ENCODE results near the gene SND1. TPM values are rescaled to one million over a fixed set of nuclear protein-coding genes. Genes with fewer than 3 reads are reported as not detected.

SND1 gene
- total and polyA plus RNA-seq, 10 of the 15 experiments (the other 5 are each of a cell fraction or from before 2014, with no cell fraction given), result 52.4 to 270 (median 146) TPM

- CTCF ChIA-PET, result interaction anchor here (1.0 kb wide), 1 partner anchor 15 kb away, joined by 4 read pairs; no protein-coding TSS in a partner anchor
Measured at GRCh38 chr7:128120116-128120515, 468.1 kb downstream of the SND1 start.

GRCh38 chr7:128120976-128121490 lies 469.0 kb downstream of the SND1 start:
- WGBS (ENCODE audit: insufficient coverage, insufficient replicate concordance, low lambda C conversion rate, missing lambda C conversion rate), result 34% methylated on average over 7 of the region's 7 CpGs
- H4K20me1 ChIP-seq (ENCODE audit: control insufficient read depth, insufficient read depth), result no peaks in the 10 kb centered on the region
- SMC1A ChIA-PET (ENCODE audit: uncharacterized antibody, unreplicated experiment), result no interaction called here
- no peak for DNase-seq (ENCODE audit: low read depth, low spot score)
- H3K4me1 ChIP-seq (ENCODE audit: control insufficient read depth, insufficient read depth, low read length), result no peaks in the 10 kb centered on the region
- no peak overlapping the region for H3K27ac ChIP-seq (ENCODE audit: control insufficient read depth, insufficient read depth)
- in situ Hi-C loops (cut with MboI) (no loop called here), intact Hi-C loops (cut with micrococcal nuclease; ENCODE audit: unreplicated experiment) (no loop called here)
- no peak overlapping the region for H3K9ac ChIP-seq (ENCODE audit: control insufficient read depth, insufficient read depth, low read length)
- H3K79me2 ChIP-seq (ENCODE audit: control insufficient read depth, insufficient read depth, low read length), result no peaks in the 10 kb centered on the region
- H3K4me3 ChIP-seq, result no peak overlapping the region
- H2AFZ ChIP-seq (ENCODE audit: control insufficient read depth, low read depth, low read length), result no peak overlapping the region
- no peak for FAIRE-seq
- H3K9me3 ChIP-seq (replicated peaks; ENCODE audit: control insufficient read depth, insufficient read depth, low read length), result no peaks in the 10 kb centered on the region
- no TSS peak for BruUV-seq (replicated peaks)
- CTCF ChIA-PET, result no interaction called here
- no peak overlapping the region for H3K4me2 ChIP-seq (ENCODE audit: control insufficient read depth, insufficient read depth)
- no peak for ATAC-seq
- peaks cover 0 to 3% of the 10 kb centered on the region in 2 experiments; a peak in 1 of 4 replicates for H3K27me3 ChIP-seq (replicated peaks in 1 of 2; ENCODE audit: control insufficient read depth in 2 of 2, insufficient read depth in 2 of 2, low read length in 1 of 2)
- POLR2A ChIA-PET, result no interaction called here
- H3K36me3 ChIP-seq (ENCODE audit: control insufficient read depth in 2 of 2, insufficient read depth in 2 of 2, low read length in 1 of 2), result no peaks in the 10 kb centered on the region
- RAD21 ChIA-PET (ENCODE audit: unreplicated experiment), result no interaction called here
- TF ChIP-seq FOS (IDR thresholded peaks at IDR 0.05; ENCODE audit: borderline replicate concordance, extremely low read depth, insufficient read length) (no peak), BACH1 (IDR thresholded peaks at IDR 0.05; ENCODE audit: borderline replicate concordance) (no peak), MTA2 (IDR thresholded peaks at IDR 0.05; ENCODE audit: low read depth) (no peak), ASH2L (IDR thresholded peaks at IDR 0.05; ENCODE audit: borderline replicate concordance, low read depth) (no peak), POLR2A (IDR thresholded peaks at IDR 0.05; ENCODE audit: low read depth, low read length) (no peak), POLR2AphosphoS2 (IDR thresholded peaks at IDR 0.05; ENCODE audit: low read depth, low read length) (no peak), BCL11A (IDR thresholded peaks at IDR 0.05; ENCODE audit: low read depth, low read length) (no peak), SIN3A (IDR thresholded peaks at IDR 0.05; ENCODE audit: low read depth, low read length) (no peak), NR2C2 (IDR thresholded peaks at IDR 0.05; ENCODE audit: borderline replicate concordance, control insufficient read depth, insufficient read length, low read depth) (no peak), KDM1A (IDR thresholded peaks at IDR 0.05; ENCODE audit: borderline replicate concordance) (no peak), NFYB (IDR thresholded peaks at IDR 0.05; ENCODE audit: insufficient read depth, low read depth, low read length) (no peak)
- TF ChIP-seq, protein P1, sequence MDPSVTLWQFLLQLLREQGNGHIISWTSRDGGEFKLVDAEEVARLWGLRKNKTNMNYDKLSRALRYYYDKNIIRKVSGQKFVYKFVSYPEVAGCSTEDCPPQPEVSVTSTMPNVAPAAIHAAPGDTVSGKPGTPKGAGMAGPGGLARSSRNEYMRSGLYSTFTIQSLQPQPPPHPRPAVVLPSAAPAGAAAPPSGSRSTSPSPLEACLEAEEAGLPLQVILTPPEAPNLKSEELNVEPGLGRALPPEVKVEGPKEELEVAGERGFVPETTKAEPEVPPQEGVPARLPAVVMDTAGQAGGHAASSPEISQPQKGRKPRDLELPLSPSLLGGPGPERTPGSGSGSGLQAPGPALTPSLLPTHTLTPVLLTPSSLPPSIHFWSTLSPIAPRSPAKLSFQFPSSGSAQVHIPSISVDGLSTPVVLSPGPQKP (IDR thresholded peaks at IDR 0.05; ENCODE audit: low read depth, low read length), result no peak
- TF ChIP-seq, protein P2, sequence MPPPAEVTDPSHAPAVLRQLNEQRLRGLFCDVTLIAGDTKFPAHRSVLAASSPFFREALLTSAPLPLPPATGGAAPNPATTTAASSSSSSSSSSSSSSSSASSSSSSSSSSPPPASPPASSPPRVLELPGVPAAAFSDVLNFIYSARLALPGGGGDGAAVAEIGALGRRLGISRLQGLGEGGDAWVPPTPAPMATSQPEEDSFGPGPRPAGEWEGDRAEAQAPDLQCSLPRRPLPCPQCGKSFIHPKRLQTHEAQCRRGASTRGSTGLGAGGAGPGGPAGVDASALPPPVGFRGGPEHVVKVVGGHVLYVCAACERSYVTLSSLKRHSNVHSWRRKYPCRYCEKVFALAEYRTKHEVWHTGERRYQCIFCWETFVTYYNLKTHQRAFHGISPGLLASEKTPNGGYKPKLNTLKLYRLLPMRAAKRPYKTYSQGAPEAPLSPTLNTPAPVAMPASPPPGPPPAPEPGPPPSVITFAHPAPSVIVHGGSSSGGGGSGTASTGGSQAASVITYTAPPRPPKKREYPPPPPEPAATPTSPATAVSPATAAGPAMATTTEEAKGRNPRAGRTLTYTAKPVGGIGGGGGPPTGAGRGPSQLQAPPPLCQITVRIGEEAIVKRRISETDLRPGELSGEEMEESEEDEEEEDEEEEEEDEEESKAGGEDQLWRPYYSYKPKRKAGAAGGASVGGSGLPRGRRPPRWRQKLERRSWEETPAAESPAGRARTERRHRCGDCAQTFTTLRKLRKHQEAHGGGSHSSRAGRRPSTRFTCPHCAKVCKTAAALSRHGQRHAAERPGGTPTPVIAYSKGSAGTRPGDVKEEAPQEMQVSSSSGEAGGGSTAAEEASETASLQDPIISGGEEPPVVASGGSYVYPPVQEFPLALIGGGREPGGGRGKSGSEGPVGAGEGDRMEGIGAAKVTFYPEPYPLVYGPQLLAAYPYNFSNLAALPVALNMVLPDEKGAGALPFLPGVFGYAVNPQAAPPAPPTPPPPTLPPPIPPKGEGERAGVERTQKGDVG (CRISPR knock-in tag; IDR thresholded peaks at IDR 0.05), result no peak

More at GRCh38 chr7:128120116-128120515, 468.1 kb downstream of the SND1 start:
- intact Hi-C loops (cut with micrococcal nuclease; ENCODE audit: unreplicated experiment) (no loop called here), in situ Hi-C loops (cut with MboI) (no loop called here)
- Histone ChIP-seq H3K9me3 (replicated peaks; ENCODE audit: control insufficient read depth, insufficient read depth, low read length) (no peaks in the 10 kb centered on the region), H3K4me3 (no peak overlapping the region), H3K27ac (ENCODE audit: control insufficient read depth, insufficient read depth) (no peak overlapping the region), H4K20me1 (ENCODE audit: control insufficient read depth, insufficient read depth) (no peaks in the 10 kb centered on the region), H3K4me1 (ENCODE audit: control insufficient read depth, insufficient read depth, low read length) (no peaks in the 10 kb centered on the region), H3K27me3 (replicated peaks in 1 of 2; ENCODE audit: control insufficient read depth in 2 of 2, insufficient read depth in 2 of 2, low read length in 1 of 2) (peaks cover 0 to 3% of the 10 kb centered on the region in 2 experiments; a peak in 1 of 4 replicates), H3K79me2 (ENCODE audit: control insufficient read depth, insufficient read depth, low read length) (no peaks in the 10 kb centered on the region), H2AFZ (ENCODE audit: control insufficient read depth, low read depth, low read length) (no peak overlapping the region), H3K36me3 (ENCODE audit: control insufficient read depth in 2 of 2, insufficient read depth in 2 of 2, low read length in 1 of 2) (no peaks in the 10 kb centered on the region), H3K4me2 (ENCODE audit: control insufficient read depth, insufficient read depth) (no peak overlapping the region), H3K9ac (ENCODE audit: control insufficient read depth, insufficient read depth, low read length) (no peak overlapping the region)
- WGBS (ENCODE audit: insufficient coverage, insufficient replicate concordance, low lambda C conversion rate, missing lambda C conversion rate), result 64% methylated on average over 7 of the region's 7 CpGs
- ChIA-PET POLR2A (no interaction called here), SMC1A (ENCODE audit: uncharacterized antibody, unreplicated experiment) (no interaction called here), RAD21 (ENCODE audit: unreplicated experiment) (no interaction called here)
- no peak for DNase-seq (ENCODE audit: low read depth, low spot score)
- no peak for ATAC-seq
- BruUV-seq (replicated peaks), result no TSS peak
- FAIRE-seq, result no peak
- TF ChIP-seq SUZ12 (IDR thresholded peaks at IDR 0.05; ENCODE audit: unreplicated experiment) (no peak), ZNF24 (IDR thresholded peaks at IDR 0.05) (no peak), CHD4 (IDR thresholded peaks at IDR 0.05) (no peak), ZZZ3 (IDR thresholded peaks at IDR 0.05; ENCODE audit: control insufficient read depth, insufficient read length, low read depth) (no peak), TBL1XR1 (IDR thresholded peaks at IDR 0.05; ENCODE audit: low read depth, low read length) (no peak), SREBF2 (IDR thresholded peaks at IDR 0.05; ENCODE audit: low read length) (no peak), TCF12 (IDR thresholded peaks at IDR 0.05; ENCODE audit: low read depth, low read length) (no peak)

All from GM12878 (cell line).